Raji (cell line): ENCODE measurements around the gene NDUFS7.

Source experiments
- POLR2A ChIP-seq: IDR thresholded peaks from 2 replicates; pipeline ENCODE4 v1.6.1; 2011; ENCODE audit warnings: low read depth, low read length, control low read depth; ENCODE audit not compliant: insufficient read depth

The NDUFS7 gene

GRCh38 chr19:1373534-1374249, 10.0 kb upstream of the NDUFS7 start:
- no peak for TF ChIP-seq POLR2A

GRCh38 chr19:1374250-1374577, 9.5 kb upstream of the NDUFS7 start:
- TF ChIP-seq POLR2A = no peak

DNA sequence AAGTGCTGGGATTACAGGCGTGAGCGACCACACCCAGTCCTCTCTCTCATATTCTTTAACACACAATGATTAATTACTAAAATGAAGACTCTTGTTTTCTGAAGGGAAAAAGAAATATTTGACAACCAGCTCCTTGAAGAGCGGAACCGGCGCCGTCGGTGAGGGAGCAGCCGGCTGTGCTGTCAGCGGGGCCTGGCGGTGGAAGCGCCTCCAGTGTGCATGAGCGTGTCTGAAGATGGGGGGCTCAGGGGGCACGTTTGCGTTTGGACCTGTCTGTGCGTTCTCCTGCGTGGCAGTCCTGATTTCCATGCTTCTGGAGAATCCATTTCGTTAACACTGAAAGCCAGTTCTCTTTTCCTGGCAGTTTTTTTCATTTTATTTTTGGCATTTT, 7.3 kb upstream of the NDUFS7 start:
- TF ChIP-seq POLR2A = no peak

GRCh38 chr19:1377176-1377964, 6.3 kb upstream of the NDUFS7 start:
- no peak for TF ChIP-seq POLR2A

DNA sequence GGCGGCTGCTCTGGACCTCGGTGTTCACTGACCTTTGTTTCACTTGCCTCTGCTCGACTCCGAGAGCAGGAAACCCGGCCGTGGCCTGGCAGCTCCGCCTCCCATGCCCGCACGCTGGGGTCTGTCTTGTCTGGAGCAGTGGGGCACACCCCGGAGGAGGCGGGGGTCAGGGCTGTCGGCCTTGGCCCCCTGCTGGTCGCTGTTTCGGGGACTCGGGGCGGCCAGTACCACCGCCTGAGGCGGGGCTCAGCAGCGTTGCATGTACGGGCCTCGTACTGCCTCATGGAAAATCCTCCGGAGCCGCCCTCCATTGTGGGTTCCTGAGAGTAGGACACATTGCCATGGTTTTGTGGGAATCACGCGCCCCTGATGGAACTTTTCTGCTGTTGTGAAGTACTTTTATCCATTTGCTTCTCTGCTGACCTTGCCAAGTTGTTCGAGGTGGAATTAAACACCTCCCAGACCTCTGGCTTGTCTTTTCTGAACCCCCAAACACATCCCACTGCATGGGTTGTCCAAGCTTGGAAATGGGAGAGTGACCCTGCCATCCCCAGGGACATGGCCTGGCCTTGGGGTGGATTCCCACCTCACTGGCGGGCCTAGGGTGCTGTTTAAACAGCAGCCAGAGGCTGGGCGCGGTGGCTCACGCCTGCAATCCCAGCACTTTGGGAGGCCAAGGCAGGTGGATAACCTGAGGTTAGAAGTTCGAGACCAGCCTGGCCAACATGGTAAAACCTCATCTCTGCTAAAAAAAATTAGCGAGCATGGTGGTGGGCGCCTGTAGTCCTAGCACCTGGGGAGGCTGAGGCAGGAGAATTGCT, 5.5 kb upstream of the NDUFS7 start:
- TF ChIP-seq POLR2A = no peak

DNA sequence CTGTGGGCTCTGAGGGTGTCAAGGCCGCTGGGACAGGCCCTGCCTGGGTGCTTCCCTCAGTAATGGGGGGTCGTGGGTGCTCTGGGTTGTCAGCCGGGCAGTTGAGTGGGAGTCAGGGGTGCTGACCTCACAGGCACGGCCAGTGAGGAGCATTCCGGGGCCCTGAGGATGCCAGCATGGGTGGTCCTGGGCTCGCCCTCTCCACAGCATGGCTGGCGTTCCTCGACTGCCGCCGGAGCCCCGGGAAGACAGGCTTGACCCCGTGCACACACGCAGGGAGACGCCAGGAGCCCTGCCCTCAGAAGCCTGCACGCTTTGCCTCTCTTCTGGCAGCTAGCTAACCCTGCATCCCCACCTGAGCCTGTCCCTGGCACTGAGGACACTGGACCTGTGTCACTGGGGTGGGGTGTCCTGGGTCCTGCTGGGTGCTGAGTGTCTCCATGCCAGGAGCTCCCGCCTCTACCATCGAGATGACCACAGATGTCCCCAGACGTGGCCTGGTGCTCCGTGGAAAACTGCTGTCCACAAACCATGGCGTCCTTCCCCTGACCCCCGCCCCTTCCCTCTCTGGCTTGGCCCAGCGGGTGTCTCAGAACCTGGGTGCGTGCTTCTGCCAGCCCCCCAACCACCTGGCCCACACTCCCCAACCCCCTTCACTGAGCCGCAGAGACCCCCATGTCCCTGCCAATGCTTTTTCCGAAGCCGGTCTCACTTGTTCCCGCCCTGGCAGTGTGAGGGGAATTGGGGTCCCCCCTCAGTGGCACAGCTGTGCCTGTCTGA, 4.4 kb upstream of the NDUFS7 start:
- no peak for TF ChIP-seq POLR2A

- no peak for TF ChIP-seq POLR2A
Observed at GRCh38 chr19:1379961-1380489, 3.7 kb upstream of the NDUFS7 start.

- TF ChIP-seq POLR2A = no peak
Observed at GRCh38 chr19:1382250-1382649, 1.5 kb upstream of the NDUFS7 start.

DNA sequence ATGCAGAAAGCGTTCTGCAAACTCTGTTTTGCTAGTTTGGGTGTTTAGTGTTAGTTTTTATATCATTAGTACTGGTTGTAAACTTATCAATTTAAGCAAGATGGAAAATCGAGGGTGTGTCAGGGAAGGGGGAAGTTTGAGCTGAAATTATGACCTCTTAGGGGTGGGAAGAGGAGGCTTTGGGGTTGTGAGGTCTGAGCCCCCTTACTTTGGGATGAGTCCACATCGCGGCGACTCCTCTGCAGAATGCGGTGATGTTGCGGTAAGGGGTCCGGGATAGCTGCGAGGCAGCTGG, 743 bp upstream of the NDUFS7 start:
- no peak for TF ChIP-seq POLR2A

GRCh38 chr19:1384085-1384462, 367 bp downstream of the NDUFS7 start:
- TF ChIP-seq POLR2A = no peak

DNA sequence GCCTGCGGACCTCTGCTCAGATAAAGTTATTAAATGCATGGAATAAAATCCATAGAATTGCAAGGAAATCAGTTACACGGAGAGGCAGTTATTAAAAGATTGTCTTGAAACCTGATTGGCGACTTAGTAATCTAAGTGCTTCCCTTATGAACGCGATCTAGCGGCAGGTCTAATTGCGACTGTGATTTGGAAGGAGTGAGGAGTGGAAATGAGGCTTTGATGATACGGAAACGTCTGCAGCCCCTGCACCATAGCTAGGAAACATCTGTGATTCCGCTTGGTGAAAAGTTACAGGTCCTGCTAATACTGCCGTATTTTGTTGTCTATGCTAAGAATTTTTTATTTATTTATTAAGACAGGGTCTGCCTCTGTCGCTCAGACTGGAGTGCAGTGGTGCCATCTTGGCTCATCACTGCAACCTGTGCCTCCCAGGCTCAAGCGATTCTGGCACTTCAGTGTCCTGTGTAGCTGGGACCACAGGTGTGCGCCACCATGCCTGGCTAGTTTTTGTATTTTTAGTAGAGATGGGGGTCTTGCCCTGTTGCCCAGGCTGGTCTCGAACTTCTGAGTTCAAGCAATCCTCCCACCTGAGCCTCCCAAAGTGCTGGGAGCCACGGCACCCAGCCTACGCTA, 887 bp downstream of the NDUFS7 start:
- TF ChIP-seq POLR2A = no peak

DNA sequence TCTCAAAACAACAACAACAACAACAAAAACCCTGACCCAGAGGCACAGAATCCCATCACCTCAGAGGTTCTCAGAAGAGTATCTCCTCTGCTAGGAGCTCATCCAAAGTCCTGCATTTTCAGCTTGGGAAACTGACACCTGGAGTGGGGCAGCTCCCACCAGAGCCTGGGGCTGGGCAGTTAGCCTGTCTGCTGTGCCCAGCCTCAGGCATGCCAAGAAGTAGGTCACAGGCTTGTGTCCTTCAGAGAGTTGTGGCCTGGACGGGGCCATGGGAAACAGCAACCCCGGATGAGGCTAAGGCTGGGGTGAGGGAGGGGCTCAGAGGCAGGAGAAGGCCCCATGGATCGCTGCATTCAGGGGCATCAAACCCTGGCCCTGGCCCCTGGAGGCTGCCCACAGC, 2.1 kb downstream of the NDUFS7 start:
- TF ChIP-seq POLR2A = no peak

DNA sequence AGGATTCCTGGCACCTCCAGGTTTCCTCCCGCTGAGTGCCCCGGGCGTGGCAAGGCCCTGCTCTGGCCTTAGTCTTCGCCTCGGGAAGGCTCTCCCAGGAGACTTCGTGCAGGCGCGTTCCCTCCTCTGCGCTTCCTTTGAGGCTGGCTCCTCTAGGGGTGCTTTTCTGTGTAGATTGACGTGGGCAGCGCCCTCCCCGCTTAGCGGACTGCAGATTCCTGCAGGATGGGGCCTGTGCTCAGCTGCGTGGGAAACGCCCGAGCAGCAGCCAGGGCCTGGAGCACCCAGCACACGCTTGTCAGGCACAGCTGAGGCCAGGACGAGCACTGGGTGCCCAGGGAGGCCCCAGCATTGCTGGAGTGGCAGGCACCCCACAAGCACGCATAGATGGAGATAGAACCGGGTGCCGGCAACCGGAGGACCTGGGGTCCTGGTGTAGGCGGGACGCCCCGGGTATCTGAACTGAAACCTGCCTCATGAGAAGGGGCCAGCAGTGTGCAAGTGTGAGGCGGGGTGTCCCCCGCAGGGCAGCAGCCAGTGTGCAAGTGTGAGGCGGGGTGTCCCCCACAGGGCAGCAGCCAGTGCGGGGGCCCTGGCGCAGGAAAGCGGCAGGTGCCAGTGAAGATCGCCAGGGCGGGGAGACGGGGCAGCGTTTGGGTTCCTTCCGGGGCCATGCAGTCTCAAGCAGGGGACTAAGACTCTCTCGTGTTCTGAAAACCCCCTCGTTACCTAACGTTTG, 3.4 kb downstream of the NDUFS7 start:
- no peak for TF ChIP-seq POLR2A
